ENCODE results near the gene GRIK4. TPM values are rescaled to one million over a fixed set of nuclear protein-coding genes. Genes with fewer than 3 reads are reported as not detected.

GRIK4 gene
- total RNA-seq, 2 experiments from 2014 or later: 0.06 TPM; not detected in 1

- intact Hi-C loops (cut with micrococcal nuclease; ENCODE audit: unreplicated experiment): loop anchor here (2.0 kb wide), 1 partner anchor 54 kb away; no protein-coding TSS in a partner anchor
- peak overlapping the region; percentile 64 for H3K4me3 ChIP-seq (ENCODE audit: low read depth, low read length, poor library complexity, severe bottlenecking)
- no TSS peak for BruUV-seq (replicated peaks)
These were observed 203.7 kb downstream of the GRIK4 start for GRCh38 chr11:120715239-120715638.

GRCh38 chr11:120717042-120717441 lies 205.5 kb downstream of the GRIK4 start:
- Histone ChIP-seq H3K4me1 (ENCODE audit: insufficient read depth, low read length, poor library complexity, severe bottlenecking) (peaks cover 39% of the 10 kb centered on the region), H3K9me3 (ENCODE audit: low read length) (no peaks in the 10 kb centered on the region), H2AFZ (ENCODE audit: low read length) (no peak overlapping the region), H3K4me2 (ENCODE audit: low read length) (no peak overlapping the region), H3K36me3 (ENCODE audit: insufficient read depth, low read length) (no peaks in the 10 kb centered on the region), H3K79me2 (ENCODE audit: insufficient read depth, low read depth, low read length) (no peaks in the 10 kb centered on the region), H3K27ac (ENCODE audit: low read depth, low read length, poor library complexity, severe bottlenecking) (no peak overlapping the region), H3K9me2 (ENCODE audit: insufficient read depth, low read length) (no peaks in the 10 kb centered on the region), H4K20me1 (ENCODE audit: insufficient read depth, low read length) (no peaks in the 10 kb centered on the region), H3K4me3 (ENCODE audit: low read depth, low read length, poor library complexity, severe bottlenecking) (no peak overlapping the region)
- DNase-seq (ENCODE audit: low spot score): no peak
- ChIA-PET POLR2A (interaction anchor here (0.6 to 7.5 kb wide), 2 partner anchors 15 to 558 kb away, joined by 3 to 113 read pairs; no protein-coding TSS in a partner anchor), CTCF (ENCODE audit: unreplicated experiment) (interaction anchor here (3.2 kb wide), 1 partner anchor 22 kb away, joined by 13 read pairs; no protein-coding TSS in a partner anchor)
- no peak for TF ChIP-seq EZH2phosphoT487 (IDR thresholded peaks at IDR 0.05; ENCODE audit: borderline replicate concordance, low read depth, low read length)
- intact Hi-C loops (cut with micrococcal nuclease; ENCODE audit: unreplicated experiment): no loop called here
- no TSS peak for BruUV-seq (replicated peaks)

More at GRCh38 chr11:120715239-120715638, 203.7 kb downstream of the GRIK4 start:
- H3K9me3 ChIP-seq (ENCODE audit: low read length): no peaks in the 10 kb centered on the region
- no peaks in the 10 kb centered on the region for H3K9me2 ChIP-seq (ENCODE audit: insufficient read depth, low read length)
- H3K36me3 ChIP-seq (ENCODE audit: insufficient read depth, low read length): no peaks in the 10 kb centered on the region
- peak overlapping the region; percentile 90 for H2AFZ ChIP-seq (ENCODE audit: low read length)
- peak overlapping the region; percentile 15 for H3K27ac ChIP-seq (ENCODE audit: low read depth, low read length, poor library complexity, severe bottlenecking)
- H4K20me1 ChIP-seq (ENCODE audit: insufficient read depth, low read length): no peaks in the 10 kb centered on the region
- CTCF ChIA-PET (ENCODE audit: unreplicated experiment): interaction anchor here (0.5 to 4.4 kb wide), 6 partner anchors 10 to 213 kb away, joined by 3 to 17 read pairs (median 4); no protein-coding TSS in a partner anchor
- H3K4me2 ChIP-seq (ENCODE audit: low read length): peak overlapping the region; percentile 73
- peak; percentile 83 for DNase-seq (ENCODE audit: low spot score)
- no peak for TF ChIP-seq EZH2phosphoT487 (IDR thresholded peaks at IDR 0.05; ENCODE audit: borderline replicate concordance, low read depth, low read length)
- TF ChIP-seq CTCF (conservative IDR thresholded peaks at IDR 0.05; ENCODE audit: low read length): peak; percentile 84
- POLR2A ChIA-PET: interaction anchor here (1.2 to 7.5 kb wide), 2 partner anchors 14 to 31 kb away, joined by 4 to 113 read pairs; no protein-coding TSS in a partner anchor
- no peaks in the 10 kb centered on the region for H3K79me2 ChIP-seq (ENCODE audit: insufficient read depth, low read depth, low read length)
- H3K4me1 ChIP-seq (ENCODE audit: insufficient read depth, low read length, poor library complexity, severe bottlenecking): peaks cover 45% of the 10 kb centered on the region

DNA sequence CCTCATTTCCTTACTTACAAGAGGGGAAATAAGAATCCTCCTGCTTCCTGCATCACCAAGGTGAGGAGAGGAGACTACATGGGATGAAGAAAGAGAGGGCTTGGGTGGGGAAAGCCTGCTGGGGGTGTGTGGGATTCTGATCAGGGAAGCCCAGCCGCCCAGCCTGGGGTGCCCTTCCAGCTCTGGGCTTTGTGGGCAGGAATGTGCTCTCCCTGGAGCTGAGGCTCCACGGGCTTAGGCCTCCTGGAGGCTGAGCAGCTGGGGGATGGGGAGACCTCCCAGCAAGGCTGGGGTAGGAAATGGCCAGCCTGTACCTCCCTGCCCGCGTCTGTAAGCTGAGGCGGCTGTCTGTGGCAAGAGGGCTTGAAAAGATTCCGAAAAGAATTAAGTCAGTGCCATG lies 206.1 kb downstream of the GRIK4 start:
- ChIA-PET CTCF (ENCODE audit: unreplicated experiment) (interaction anchor here (3.2 kb wide), 1 partner anchor 23 kb away, joined by 13 read pairs; no protein-coding TSS in a partner anchor), POLR2A (interaction anchor here (7.5 kb wide), 1 partner anchor 16 kb away, joined by 113 read pairs; no protein-coding TSS in a partner anchor)
- Histone ChIP-seq H3K4me2 (ENCODE audit: low read length) (no peak overlapping the region), H3K4me3 (ENCODE audit: low read depth, low read length, poor library complexity, severe bottlenecking) (no peak overlapping the region), H3K9me3 (ENCODE audit: low read length) (no peaks in the 10 kb centered on the region), H4K20me1 (ENCODE audit: insufficient read depth, low read length) (no peaks in the 10 kb centered on the region), H2AFZ (ENCODE audit: low read length) (no peak overlapping the region), H3K36me3 (ENCODE audit: insufficient read depth, low read length) (no peaks in the 10 kb centered on the region), H3K4me1 (ENCODE audit: insufficient read depth, low read length, poor library complexity, severe bottlenecking) (peaks cover 33% of the 10 kb centered on the region), H3K27ac (ENCODE audit: low read depth, low read length, poor library complexity, severe bottlenecking) (no peak overlapping the region), H3K79me2 (ENCODE audit: insufficient read depth, low read depth, low read length) (no peaks in the 10 kb centered on the region), H3K9me2 (ENCODE audit: insufficient read depth, low read length) (no peaks in the 10 kb centered on the region)
- intact Hi-C loops (cut with micrococcal nuclease; ENCODE audit: unreplicated experiment): no loop called here
- no TSS peak for BruUV-seq (replicated peaks)
- TF ChIP-seq EZH2phosphoT487 (IDR thresholded peaks at IDR 0.05; ENCODE audit: borderline replicate concordance, low read depth, low read length) (no peak), CTCF (conservative IDR thresholded peaks at IDR 0.05; ENCODE audit: low read length) (no peak)
- no peak for DNase-seq (ENCODE audit: low spot score)

Measured in OCI-LY7 (cell line).